Panc1 (cell line): ENCODE measurements around the gene MLLT10. TPM values are rescaled to one million over a fixed set of nuclear protein-coding genes. Genes with fewer than 3 reads are reported as not detected.
A peak's percentile ranks its signal among the peaks of the same experiment; 100 is the strongest.
"Not testable (repeated sequence)": the region's sequence is repeated elsewhere in the genome, so short reads cannot be mapped to it uniquely, and the experiment has no call there.

Source experiments
- ATAC-seq: fragments of 200-7000 bp; cut with Tn5 transposase; 2 replicates; pipeline ENCODE4 v1.9.1; 2020; ENCODE audit warnings: mild to moderate bottlenecking, moderate library complexity
- BruUV-seq: library from RNA; stranded (reverse); fragments of 400-500 nt; replicated peaks from 2 replicates; lab custom pipeline; 2021; lab: Mats Ljungman, UMichigan
- CTCF ChIA-PET: fragments of 300-600 bp; sonication (Branson Sonifier 250); formaldehyde crosslinking; loops from one replicate; lab custom pipeline; 2022; ENCODE audit warnings: antibody characterized with exemption; lab: Charles Lee
- POLR2A ChIA-PET: fragments of 300-600 bp; sonication (Branson Sonifier 250); formaldehyde crosslinking; loops from one replicate; lab custom pipeline; 2022; ENCODE audit warnings: antibody characterized with exemption; lab: Charles Lee
- DNase-seq: peaks from one replicate; pipeline ENCODE4 v3.0.0-alpha.2; 2010; ENCODE audit warnings: low read depth, low spot score
- H3K27ac ChIP-seq: 2 replicates; pipeline ENCODE4 v1.5.1; 2011; ENCODE audit warnings: mild to moderate bottlenecking, low read length, inconsistent platforms
- H3K27me3 ChIP-seq: fragments of 200-500 bp; sonication (Bioruptor generic); 2 replicates; pipeline ENCODE4 v1.6.0; 2014; ENCODE audit warnings: low read length, inconsistent platforms; ENCODE audit not compliant: control insufficient read depth, insufficient read depth
- H3K36me3 ChIP-seq: fragments of 200-500 bp; sonication (Bioruptor generic); 2 replicates; pipeline ENCODE4 v1.5.1; 2014; ENCODE audit warnings: inconsistent platforms, mild to moderate bottlenecking, low read length, moderate library complexity; ENCODE audit not compliant: control insufficient read depth, insufficient read depth
- H3K4me1 ChIP-seq: 2 replicates; pipeline ENCODE4 v1.5.1; 2011; ENCODE audit warnings: inconsistent platforms, mild to moderate bottlenecking, low read length, moderate library complexity; ENCODE audit not compliant: control insufficient read depth, insufficient read depth
- H3K4me3 ChIP-seq, 2 experiments: 2 replicates each; pipeline ENCODE4 v1.5.1; 2011 to 2012; ENCODE audit warnings: low read depth in 2 of 2, low read length in 2 of 2, mild to moderate bottlenecking in 2 of 2, inconsistent platforms in 1 of 2, moderate library complexity in 1 of 2
- H3K9me3 ChIP-seq: fragments of 200-500 bp; sonication (Bioruptor generic); 2 replicates; pipeline ENCODE4 v1.5.1; 2014; ENCODE audit warnings: low read depth, mild to moderate bottlenecking, inconsistent platforms, low read length, moderate library complexity; ENCODE audit not compliant: control insufficient read depth, insufficient read depth
- POLR2AphosphoS5 ChIP-seq: IDR thresholded peaks from 2 replicates; pipeline ENCODE4 v1.6.1; 2012; ENCODE audit warnings: mild to moderate bottlenecking, low read depth, low read length, moderate library complexity
- SIN3A ChIP-seq: IDR thresholded peaks from 2 replicates; pipeline ENCODE4 v1.6.1; 2012; ENCODE audit warnings: low read depth, mild to moderate bottlenecking, low read length, moderate library complexity, borderline replicate concordance; ENCODE audit not compliant: insufficient read depth
- TCF7L2 ChIP-seq: IDR thresholded peaks from 2 replicates; pipeline ENCODE4 v1.6.1; 2011; ENCODE audit warnings: mild to moderate bottlenecking, low read depth, low read length, inconsistent platforms
- in situ Hi-C: cut with HindIII; loops from 2 replicates; pipeline ENCODE4 v1.10.0; 2016; ENCODE audit warnings: low sequenced_read_pairs, low pct_unique_long_range_greater_than_20kb
- intact Hi-C: fragments of 100-400 bp; cut with micrococcal nuclease; formaldehyde crosslinking; loops from one replicate; pipeline ENCODE4 v1.10.0; 2022; ENCODE audit not compliant: unreplicated experiment
- total RNA-seq: library from RNA; stranded (reverse); gene quantifications from one replicate; pipeline ENCODE4 v1.2.1, GENCODE V29; 2021; ENCODE audit not compliant: unreplicated experiment
- TF ChIP-seq, protein P1 (sequence below): fragments of 450-650 bp; IDR thresholded peaks from 2 replicates; pipeline ENCODE4 v1.5.1; 2017; ENCODE audit warnings: mild to moderate bottlenecking
- TF ChIP-seq, protein P2 (sequence below), 2 experiments: IDR thresholded peaks; 2 replicates each; pipeline ENCODE4 v1.6.1; 2011 to 2012; ENCODE audit warnings: low read depth in 2 of 2, control low read depth in 1 of 2, low read length in 1 of 2, mild to moderate bottlenecking in 1 of 2, moderate library complexity in 1 of 2; ENCODE audit not compliant: insufficient read depth in 1 of 2

The MLLT10 gene
- total RNA-seq, 1 experiment from 2014 or later, result 33.4 TPM

DNA sequence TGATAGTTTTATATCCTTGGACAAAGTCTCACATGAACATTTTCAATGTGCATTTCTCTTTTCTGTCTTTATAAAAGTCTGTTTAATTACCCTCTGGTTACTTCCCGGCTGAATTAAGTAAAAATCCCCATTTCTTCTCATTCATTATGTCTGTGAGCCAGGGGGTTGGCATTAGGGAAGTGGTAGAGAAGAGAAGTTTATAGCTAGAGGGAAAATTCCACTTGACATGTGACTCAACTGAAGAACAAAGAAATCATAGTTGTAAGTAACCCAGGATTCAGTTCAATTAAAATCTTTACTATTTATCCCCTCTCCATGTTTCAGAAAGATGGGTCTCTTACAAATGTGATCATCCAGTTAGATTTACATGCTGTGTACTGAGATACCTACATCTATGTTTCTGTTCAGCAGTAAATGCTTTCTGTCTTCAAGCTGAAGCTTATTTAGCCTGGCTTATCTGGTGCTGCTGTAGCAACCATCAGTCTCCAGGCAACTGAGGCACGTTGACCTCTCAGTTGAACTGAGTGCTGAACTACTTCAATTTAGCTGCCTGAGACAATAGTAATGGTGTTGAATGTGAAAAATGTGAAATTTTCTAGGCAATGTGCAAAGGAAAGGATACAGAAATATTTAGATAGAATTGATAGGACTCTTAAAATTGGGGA, 181.6 kb downstream of the MLLT10 start:
- peak overlapping the region; percentile 57 for H3K27ac ChIP-seq
- no TSS peak for BruUV-seq
- TF ChIP-seq TCF7L2 (no peak), SIN3A (no peak), POLR2AphosphoS5 (no peak)
- TF ChIP-seq, protein P1, sequence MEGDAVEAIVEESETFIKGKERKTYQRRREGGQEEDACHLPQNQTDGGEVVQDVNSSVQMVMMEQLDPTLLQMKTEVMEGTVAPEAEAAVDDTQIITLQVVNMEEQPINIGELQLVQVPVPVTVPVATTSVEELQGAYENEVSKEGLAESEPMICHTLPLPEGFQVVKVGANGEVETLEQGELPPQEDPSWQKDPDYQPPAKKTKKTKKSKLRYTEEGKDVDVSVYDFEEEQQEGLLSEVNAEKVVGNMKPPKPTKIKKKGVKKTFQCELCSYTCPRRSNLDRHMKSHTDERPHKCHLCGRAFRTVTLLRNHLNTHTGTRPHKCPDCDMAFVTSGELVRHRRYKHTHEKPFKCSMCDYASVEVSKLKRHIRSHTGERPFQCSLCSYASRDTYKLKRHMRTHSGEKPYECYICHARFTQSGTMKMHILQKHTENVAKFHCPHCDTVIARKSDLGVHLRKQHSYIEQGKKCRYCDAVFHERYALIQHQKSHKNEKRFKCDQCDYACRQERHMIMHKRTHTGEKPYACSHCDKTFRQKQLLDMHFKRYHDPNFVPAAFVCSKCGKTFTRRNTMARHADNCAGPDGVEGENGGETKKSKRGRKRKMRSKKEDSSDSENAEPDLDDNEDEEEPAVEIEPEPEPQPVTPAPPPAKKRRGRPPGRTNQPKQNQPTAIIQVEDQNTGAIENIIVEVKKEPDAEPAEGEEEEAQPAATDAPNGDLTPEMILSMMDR, result no peak
- TF ChIP-seq, protein P2, sequence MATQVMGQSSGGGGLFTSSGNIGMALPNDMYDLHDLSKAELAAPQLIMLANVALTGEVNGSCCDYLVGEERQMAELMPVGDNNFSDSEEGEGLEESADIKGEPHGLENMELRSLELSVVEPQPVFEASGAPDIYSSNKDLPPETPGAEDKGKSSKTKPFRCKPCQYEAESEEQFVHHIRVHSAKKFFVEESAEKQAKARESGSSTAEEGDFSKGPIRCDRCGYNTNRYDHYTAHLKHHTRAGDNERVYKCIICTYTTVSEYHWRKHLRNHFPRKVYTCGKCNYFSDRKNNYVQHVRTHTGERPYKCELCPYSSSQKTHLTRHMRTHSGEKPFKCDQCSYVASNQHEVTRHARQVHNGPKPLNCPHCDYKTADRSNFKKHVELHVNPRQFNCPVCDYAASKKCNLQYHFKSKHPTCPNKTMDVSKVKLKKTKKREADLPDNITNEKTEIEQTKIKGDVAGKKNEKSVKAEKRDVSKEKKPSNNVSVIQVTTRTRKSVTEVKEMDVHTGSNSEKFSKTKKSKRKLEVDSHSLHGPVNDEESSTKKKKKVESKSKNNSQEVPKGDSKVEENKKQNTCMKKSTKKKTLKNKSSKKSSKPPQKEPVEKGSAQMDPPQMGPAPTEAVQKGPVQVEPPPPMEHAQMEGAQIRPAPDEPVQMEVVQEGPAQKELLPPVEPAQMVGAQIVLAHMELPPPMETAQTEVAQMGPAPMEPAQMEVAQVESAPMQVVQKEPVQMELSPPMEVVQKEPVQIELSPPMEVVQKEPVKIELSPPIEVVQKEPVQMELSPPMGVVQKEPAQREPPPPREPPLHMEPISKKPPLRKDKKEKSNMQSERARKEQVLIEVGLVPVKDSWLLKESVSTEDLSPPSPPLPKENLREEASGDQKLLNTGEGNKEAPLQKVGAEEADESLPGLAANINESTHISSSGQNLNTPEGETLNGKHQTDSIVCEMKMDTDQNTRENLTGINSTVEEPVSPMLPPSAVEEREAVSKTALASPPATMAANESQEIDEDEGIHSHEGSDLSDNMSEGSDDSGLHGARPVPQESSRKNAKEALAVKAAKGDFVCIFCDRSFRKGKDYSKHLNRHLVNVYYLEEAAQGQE (IDR thresholded peaks at IDR 0.05; ENCODE audit: insufficient read depth in 1 of 2, low read depth in 2 of 2, low read length in 1 of 2), result no peak
- ATAC-seq (peak; percentile 60; the same call in 1 of the 2 replicates), DNase-seq (no peak)
- H3K36me3 ChIP-seq, result peaks cover 3% of the 10 kb centered on the region; the same call in 1 of the 2 replicates
- intact Hi-C loops (no loop called here), in situ Hi-C loops (no loop called here)
- no peaks in the 10 kb centered on the region for H3K27me3 ChIP-seq
- no peak overlapping the region for H3K4me3 ChIP-seq
- H3K9me3 ChIP-seq, result no peaks in the 10 kb centered on the region
- ChIA-PET CTCF (no interaction called here), POLR2A (no interaction called here)
- peaks cover 23% of the 10 kb centered on the region for H3K4me1 ChIP-seq

DNA sequence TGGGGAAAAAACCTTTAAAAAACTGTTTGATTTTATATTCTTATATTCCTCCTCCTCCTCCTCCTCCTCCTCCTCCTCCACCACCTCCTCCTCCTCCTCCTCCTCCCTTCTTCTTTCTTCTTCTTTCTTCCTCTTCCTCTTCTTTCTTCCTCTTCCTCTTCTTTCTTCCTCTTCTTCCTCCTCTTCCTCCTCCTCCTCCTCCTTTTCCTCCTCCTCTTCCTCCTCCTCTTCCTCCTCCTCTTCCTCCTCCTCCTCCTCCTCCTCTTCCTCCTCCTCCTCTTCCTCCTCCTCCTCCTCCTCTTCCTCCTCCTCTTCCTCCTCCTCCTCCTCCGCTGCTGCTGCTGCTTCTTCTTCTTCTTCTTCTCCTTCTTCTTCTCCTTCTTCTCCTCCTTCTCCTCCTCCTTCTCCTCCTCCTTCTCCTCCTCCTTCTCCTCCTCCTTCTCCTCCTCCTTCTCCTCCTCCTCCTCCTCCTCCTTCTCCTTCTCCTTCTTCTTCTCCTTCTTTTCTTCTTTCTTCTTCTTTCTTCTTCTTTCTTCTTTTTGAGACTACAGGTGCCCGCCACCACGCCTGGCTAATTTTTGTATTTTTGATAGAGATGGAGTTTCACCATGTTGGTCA, 183.5 kb downstream of the MLLT10 start:
- H3K27me3 ChIP-seq, H3K27ac ChIP-seq, POLR2A ChIA-PET, in situ Hi-C loops, ATAC-seq, H3K36me3 ChIP-seq, BruUV-seq, DNase-seq, H3K9me3 ChIP-seq, intact Hi-C loops, H3K4me3 ChIP-seq, CTCF ChIA-PET: not testable (repeated sequence)
- H3K4me1 ChIP-seq, result peaks cover 31% of the 10 kb centered on the region

DNA sequence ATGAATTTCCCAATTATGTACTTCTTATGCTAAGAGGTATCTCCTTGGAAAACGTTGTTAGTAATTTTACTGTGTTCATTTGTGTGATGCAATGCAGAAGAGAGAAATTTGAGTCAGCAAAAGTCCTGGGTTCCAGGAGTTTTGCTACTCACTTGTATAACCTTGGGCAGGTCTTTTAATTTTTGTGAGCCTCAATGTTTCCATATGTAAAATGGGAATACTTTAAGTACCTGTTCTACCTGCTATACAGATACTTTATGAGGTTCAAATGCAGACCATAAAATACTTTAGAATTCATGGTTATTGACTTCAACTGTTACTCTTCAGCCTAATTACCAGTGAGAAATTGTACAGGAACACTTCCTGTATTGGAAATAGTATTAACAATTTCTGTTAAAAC, 185.5 kb downstream of the MLLT10 start:
- H3K27me3 ChIP-seq, result no peaks in the 10 kb centered on the region
- DNase-seq (no peak), ATAC-seq (no peak)
- in situ Hi-C loops, result no loop called here
- no peaks in the 10 kb centered on the region for H3K9me3 ChIP-seq
- no TSS peak for BruUV-seq
- intact Hi-C loops, result no loop called here
- peaks cover 46% of the 10 kb centered on the region for H3K4me1 ChIP-seq
- TF ChIP-seq, protein P1, result no peak
- TF ChIP-seq, protein P2 (IDR thresholded peaks at IDR 0.05; ENCODE audit: insufficient read depth in 1 of 2, low read depth in 2 of 2, low read length in 1 of 2), result no peak
- TF ChIP-seq TCF7L2 (no peak), SIN3A (no peak), POLR2AphosphoS5 (no peak)
- ChIA-PET POLR2A (no interaction called here), CTCF (no interaction called here)
- H3K4me3 ChIP-seq, result no peak overlapping the region
- H3K27ac ChIP-seq, result peak overlapping the region; percentile 39; the same call in 1 of the 2 replicates
- peaks cover 3% of the 10 kb centered on the region; the same call in 1 of the 2 replicates for H3K36me3 ChIP-seq
